ENCODE results near the gene THTPA.

DNA sequence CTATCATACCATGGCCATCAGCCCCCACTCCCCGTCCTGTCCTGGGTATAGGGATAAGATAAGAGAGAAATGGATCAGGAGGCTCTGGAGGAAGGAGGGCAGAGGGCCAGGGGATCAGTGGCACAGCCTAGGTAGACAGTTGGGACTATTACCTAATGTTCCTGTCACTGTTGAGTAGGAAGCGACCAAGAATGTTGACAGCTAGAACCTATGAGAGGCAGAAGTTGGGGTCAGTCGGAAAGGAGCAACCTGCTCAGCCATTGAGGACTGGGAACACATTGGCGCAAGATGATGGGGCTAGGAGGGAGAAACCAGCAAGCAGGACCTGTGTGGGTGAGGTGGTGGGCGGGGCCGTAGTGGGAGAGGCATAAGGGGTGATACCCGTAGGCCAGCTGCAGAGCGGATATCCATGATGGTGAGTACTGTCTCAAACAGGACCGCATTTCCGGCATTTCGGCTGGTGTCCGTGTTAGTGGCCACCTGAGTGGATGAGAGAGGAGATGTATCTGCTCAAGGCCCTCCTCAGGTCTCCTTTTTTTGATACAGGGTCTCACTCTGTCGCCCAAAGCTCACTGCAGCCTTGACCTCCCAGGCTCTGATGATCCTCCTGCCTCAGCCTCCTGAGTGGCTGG, 8.2 kb downstream of the THTPA start:
- TF ChIP-seq CTCF (IDR thresholded peaks at IDR 0.05) (no peak), POLR2A (IDR thresholded peaks at IDR 0.05) (no peak)
